GM23338 (cell line): Measurements from ENCODE around the gene UQCRFS1. TPM values are rescaled to one million over a fixed set of nuclear protein-coding genes. Genes with fewer than 3 reads are reported as not detected.

ENCODE experiments used
- ATAC-seq: fragments of 200-7000 bp; cut with Tn5 transposase; 3 replicates; pipeline ENCODE4 v1.9.1; 2020
- DNase-seq: peaks from one replicate; pipeline ENCODE4 v3.0.0-alpha.2; 2015; ENCODE audit warnings: low spot score
- H2AFZ ChIP-seq: fragments of 200-600 bp; sonication (generic); 2 replicates; pipeline ENCODE4 v1.8.0; 2016; ENCODE audit warnings: antibody characterized with exemption, mild to moderate bottlenecking, moderate library complexity
- H3F3A ChIP-seq: fragments of 200-600 bp; sonication (generic); replicated peaks from 2 replicates; pipeline ENCODE4 v1.8.0; 2017; ENCODE audit warnings: antibody characterized with exemption, mixed run types, low read depth
- H3K27ac ChIP-seq: fragments of 200-600 bp; sonication (generic); 2 replicates; pipeline ENCODE4 v1.6.1; 2016; ENCODE audit warnings: low read depth
- H3K27me3 ChIP-seq: fragments of 200-600 bp; sonication (generic); 2 replicates; pipeline ENCODE4 v1.8.0; 2016; ENCODE audit warnings: mild to moderate bottlenecking, mixed run types, moderate library complexity; ENCODE audit not compliant: insufficient read depth
- H3K36me3 ChIP-seq: fragments of 200-600 bp; sonication (generic); 2 replicates; pipeline ENCODE4 v1.8.0; 2016; ENCODE audit warnings: mild to moderate bottlenecking; ENCODE audit not compliant: insufficient read depth
- H3K4me1 ChIP-seq: fragments of 200-600 bp; sonication (generic); 2 replicates; pipeline ENCODE4 v1.8.0; 2016; ENCODE audit warnings: mild to moderate bottlenecking, moderate library complexity; ENCODE audit not compliant: insufficient read depth
- H3K4me2 ChIP-seq: fragments of 200-600 bp; sonication (generic); 2 replicates; pipeline ENCODE4 v1.7.1; 2017; ENCODE audit warnings: mixed run types
- H3K4me3 ChIP-seq: fragments of 200-600 bp; sonication (generic); 2 replicates; pipeline ENCODE4 v1.6.1; 2016; ENCODE audit warnings: mixed run types
- H3K79me2 ChIP-seq: fragments of 200-600 bp; sonication (generic); replicated peaks from 2 replicates; pipeline ENCODE4 v1.8.0; 2017; ENCODE audit warnings: mild to moderate bottlenecking; ENCODE audit not compliant: insufficient read depth
- H3K9me2 ChIP-seq: fragments of 200-600 bp; sonication (generic); 2 replicates; pipeline ENCODE4 v1.8.0; 2017; ENCODE audit not compliant: insufficient read depth
- H4K20me1 ChIP-seq: fragments of 200-600 bp; sonication (generic); replicated peaks from 2 replicates; pipeline ENCODE4 v1.8.0; 2017; ENCODE audit warnings: mild to moderate bottlenecking; ENCODE audit not compliant: insufficient read depth
- H3K27ac Mint-ChIP-seq: 2 replicates; pipeline ENCODE4 v1.8.0; 2020; ENCODE audit warnings: inconsistent platforms, mild to moderate bottlenecking, moderate library complexity, mixed read lengths
- H3K27me3 Mint-ChIP-seq: 3 replicates; pipeline ENCODE4 v1.8.0; 2022; ENCODE audit warnings: low read depth, mild to moderate bottlenecking, moderate library complexity, mixed read lengths, inconsistent platforms; ENCODE audit not compliant: insufficient read depth, poor library complexity
- H3K36me3 Mint-ChIP-seq: 3 replicates; pipeline ENCODE4 v1.8.0; 2021; ENCODE audit warnings: low read depth, mild to moderate bottlenecking, inconsistent platforms, moderate library complexity, mixed read lengths
- H3K4me1 Mint-ChIP-seq: 3 replicates; pipeline ENCODE4 v1.8.0; 2020; ENCODE audit warnings: mild to moderate bottlenecking, inconsistent platforms, mixed read lengths
- H3K4me3 Mint-ChIP-seq: 3 replicates; pipeline ENCODE4 v1.8.0; 2021; ENCODE audit warnings: moderate library complexity, mild to moderate bottlenecking, inconsistent platforms, mixed read lengths
- H3K9me3 Mint-ChIP-seq: 3 replicates; pipeline ENCODE4 v1.8.0; 2020; ENCODE audit warnings: moderate library complexity, mild to moderate bottlenecking, inconsistent platforms, mixed read lengths
- CREB1 ChIP-seq: fragments of 250-450 bp; sonication (Bioruptor Pico); IDR thresholded peaks from 2 replicates; pipeline ENCODE4 v1.5.0; 2020; ENCODE audit warnings: low read depth, mild to moderate bottlenecking, moderate library complexity
- CTCF ChIP-seq, 2 experiments: fragments of 200-600 bp in 1 of 2; sonication (generic) in 1 of 2; conservative IDR thresholded peaks; 2 replicates each; pipeline versions ENCODE4 v1.5.1 to v1.6.1; 2016 to 2017; ENCODE audit warnings: antibody characterized with exemption in 2 of 2, low read depth in 2 of 2, mild to moderate bottlenecking in 2 of 2, moderate library complexity in 1 of 2
- EZH2 ChIP-seq: fragments of 200-600 bp; sonication (generic); IDR thresholded peaks from one replicate; pipeline ENCODE4 v1.8.0; 2017; ENCODE audit warnings: antibody characterized with exemption, mild to moderate bottlenecking, low read depth; ENCODE audit not compliant: unreplicated experiment
- EZH2phosphoT487 ChIP-seq: fragments of 200-600 bp; sonication (generic); IDR thresholded peaks from one replicate; pipeline ENCODE4 v1.8.1; 2018; ENCODE audit warnings: antibody characterized with exemption; ENCODE audit not compliant: unreplicated experiment
- JUNB ChIP-seq: IDR thresholded peaks from one replicate; pipeline ENCODE4 v1.6.1; 2016; ENCODE audit warnings: antibody characterized with exemption; ENCODE audit not compliant: unreplicated experiment
- NANOG ChIP-seq: IDR thresholded peaks from 2 replicates; pipeline ENCODE4 v1.6.1; 2016; ENCODE audit warnings: antibody characterized with exemption, borderline replicate concordance
- POLR2AphosphoS5 ChIP-seq: IDR thresholded peaks from 2 replicates; pipeline ENCODE4 v1.6.1; 2016; ENCODE audit warnings: antibody characterized with exemption, low read depth
- REST ChIP-seq: IDR thresholded peaks from one replicate; pipeline ENCODE4 v1.6.1; 2018; ENCODE audit warnings: antibody characterized with exemption; ENCODE audit not compliant: unreplicated experiment
- STAT1 ChIP-seq: IDR thresholded peaks from one replicate; pipeline ENCODE4 v1.6.1; 2016; ENCODE audit warnings: antibody characterized with exemption; ENCODE audit not compliant: unreplicated experiment
- ZNF114 ChIP-seq: fragments of 250-450 bp; sonication (Bioruptor Pico); IDR thresholded peaks from 2 replicates; pipeline ENCODE4 v1.5.0; 2020; ENCODE audit warnings: mild to moderate bottlenecking, moderate library complexity
- ZNF331 ChIP-seq: fragments of 250-450 bp; sonication (Bioruptor Pico); IDR thresholded peaks from 2 replicates; pipeline ENCODE4 v1.5.0; 2020; ENCODE audit warnings: low read depth, mild to moderate bottlenecking, moderate library complexity
- polyA plus RNA-seq: library from polyadenylated mRNA; unstranded; fragments of >200 nt; fragmentation: Nextera tagmentation; extraction: Ambion mirVana; gene quantifications from 2 replicates; pipeline ENCODE4 v1.2.1, GENCODE V29; 2016
- total RNA-seq: library from RNA; depleted of rRNA; stranded (reverse); fragments of >200 nt; shearing (Covaris generic); gene quantifications from 2 replicates; pipeline ENCODE4 v1.2.3, GENCODE V29; 2014

The UQCRFS1 gene
- total and polyA plus RNA-seq, 2 experiments from 2014 or later, result 49.4 to 57.6 TPM

GRCh38 chr19:29191005-29191404, 21.9 kb downstream of the UQCRFS1 start (continued):
- TF ChIP-seq CTCF (conservative IDR thresholded peaks at IDR 0.05; ENCODE audit: low read depth in 2 of 2) (no peak), ZNF331 (no peak), ZNF114 (no peak), CREB1 (no peak), POLR2AphosphoS5 (no peak), JUNB (no peak), REST (no peak)

GRCh38 chr19:29189033-29189360, 24.0 kb downstream of the UQCRFS1 start:
- 0 out of 2 replicates have a peak, but pooled peaks cover 2% of the 10 kb centered on the region for H3K9me2 ChIP-seq
- H3F3A ChIP-seq, result no peaks in the 10 kb centered on the region
- no peak for TF ChIP-seq JUNB
- TF ChIP-seq EZH2, result no peak
- TF ChIP-seq EZH2phosphoT487, result no peak
- no peak for TF ChIP-seq CTCF (conservative IDR thresholded peaks at IDR 0.05; ENCODE audit: low read depth in 2 of 2)
- no peak for TF ChIP-seq ZNF331
- no peak for TF ChIP-seq STAT1
- no peak for TF ChIP-seq CREB1
- no peak for TF ChIP-seq NANOG
- TF ChIP-seq POLR2AphosphoS5, result no peak
- no peaks in the 10 kb centered on the region for H4K20me1 ChIP-seq
- DNase-seq, result no peak
- Mint-ChIP-seq H3K9me3 (no peaks in the 10 kb centered on the region), H3K27ac (no peak overlapping the region), H3K36me3 (no peaks in the 10 kb centered on the region), H3K27me3 (peaks cover 3% of the 10 kb centered on the region), H3K4me3 (no peak overlapping the region), H3K4me1 (peaks cover 14% of the 10 kb centered on the region)
- no peaks in the 10 kb centered on the region for H3K36me3 ChIP-seq
- H3K4me1 ChIP-seq, result peaks cover 9% of the 10 kb centered on the region
- no peaks in the 10 kb centered on the region for H3K27me3 ChIP-seq
- ATAC-seq, result no peak
- no peak overlapping the region for H3K4me2 ChIP-seq
- no peak overlapping the region for H3K4me3 ChIP-seq
- no peak overlapping the region for H3K27ac ChIP-seq
- H2AFZ ChIP-seq, result no peak overlapping the region
- H3K79me2 ChIP-seq, result no peaks in the 10 kb centered on the region
